ENCODE data around the gene RABGAP1L.
"Not testable (repeated sequence)": the region's sequence is repeated elsewhere in the genome, so short reads cannot be mapped to it uniquely, and the experiment has no call there.

Gene RABGAP1L

DNA sequence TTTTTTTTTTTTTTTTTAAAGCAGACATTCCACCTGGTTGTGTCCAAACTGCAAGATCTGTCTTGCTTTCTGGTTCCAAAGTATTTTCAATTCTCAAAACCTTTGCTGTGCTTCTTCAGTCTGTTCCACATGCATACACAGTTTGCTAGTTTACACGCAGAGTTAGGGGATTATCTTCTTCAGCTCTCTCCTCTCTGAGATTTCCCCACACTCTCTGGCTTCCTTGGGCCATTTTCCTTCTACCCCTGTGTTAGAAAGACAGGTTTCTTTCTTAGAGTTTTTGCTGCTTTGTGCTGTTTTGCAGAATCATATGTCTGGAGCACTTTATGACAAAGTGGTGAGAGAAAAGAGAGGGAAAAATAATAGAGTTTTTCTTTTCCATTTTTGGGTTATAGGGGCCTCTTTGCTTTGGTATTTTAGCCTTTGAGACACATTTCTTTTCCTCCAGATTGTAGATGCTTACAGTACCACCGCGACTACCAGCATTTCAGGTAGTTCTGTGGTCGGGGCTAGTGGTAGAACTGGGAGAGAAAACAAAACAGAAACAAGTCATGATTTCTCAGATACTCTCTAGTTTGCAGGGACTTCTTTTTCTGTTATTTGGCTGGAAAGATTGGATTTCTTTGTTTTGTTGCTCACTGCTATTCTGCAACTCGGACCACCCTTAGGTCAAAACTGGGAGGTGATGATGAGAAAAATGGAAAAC lies 66.3 kb downstream of the RABGAP1L start:
- Histone ChIP-seq H3K27me3 (ENCODE audit: control insufficient read depth in 3 of 3, insufficient read depth in 3 of 3, low read depth in 1 of 3, low read length in 3 of 3) (no peaks in the 10 kb centered on the region), H3K14ac (ENCODE audit: low read length) (no peak overlapping the region), H2AFZ (ENCODE audit: low read length) (no peak overlapping the region), H4K91ac (ENCODE audit: low read depth, low read length, poor library complexity) (no peak overlapping the region), H3K9me3 (replicated peaks in 1 of 2; ENCODE audit: control insufficient read depth in 2 of 2, insufficient read depth in 1 of 2, low read depth in 1 of 2, low read length in 2 of 2) (peaks cover 0 to 15% of the 10 kb centered on the region in 2 donors), H4K8ac (ENCODE audit: low read depth, low read length) (no peak overlapping the region), H3K18ac (ENCODE audit: low read length) (no peak overlapping the region), H3K4me1 (ENCODE audit: control insufficient read depth in 2 of 2, insufficient read depth in 1 of 2, low read depth in 1 of 2, low read length in 2 of 2) (no peaks in the 10 kb centered on the region), H3K4me3 (ENCODE audit: low read length in 2 of 2) (no peak overlapping the region), H2BK15ac (ENCODE audit: low read length) (no peak overlapping the region), H2BK12ac (ENCODE audit: low read length) (no peak overlapping the region), H3K23ac (ENCODE audit: low read depth, low read length, poor library complexity) (no peak overlapping the region), H2BK120ac (ENCODE audit: low read depth, low read length) (no peak overlapping the region), H3K9ac (ENCODE audit: low read depth, low read length, poor library complexity) (no peak overlapping the region), H3K27ac (replicated peaks; ENCODE audit: low read length) (no peak overlapping the region), H2BK5ac (ENCODE audit: low read length) (no peak overlapping the region), H3K36me3 (replicated peaks in 1 of 2; ENCODE audit: control insufficient read depth in 2 of 2, insufficient read depth in 2 of 2, low read length in 2 of 2) (no peaks in the 10 kb centered on the region), H3K4me2 (ENCODE audit: insufficient read depth, low read length, poor library complexity, severe bottlenecking) (no peak overlapping the region), H2AK5ac (ENCODE audit: low read depth, low read length) (no peak overlapping the region), H3K4ac (ENCODE audit: low read length) (no peak overlapping the region), H3K79me1 (ENCODE audit: low read depth, low read length) (no peaks in the 10 kb centered on the region)
- DNase-seq (ENCODE audit: low spot score): no peak
- no CpG with 5 or more reads among the region's 5 CpGs for WGBS, 2 donors (ENCODE audit: extremely low coverage in 2 of 2, insufficient read length in 2 of 2, insufficient replicate concordance in 1 of 2)

DNA sequence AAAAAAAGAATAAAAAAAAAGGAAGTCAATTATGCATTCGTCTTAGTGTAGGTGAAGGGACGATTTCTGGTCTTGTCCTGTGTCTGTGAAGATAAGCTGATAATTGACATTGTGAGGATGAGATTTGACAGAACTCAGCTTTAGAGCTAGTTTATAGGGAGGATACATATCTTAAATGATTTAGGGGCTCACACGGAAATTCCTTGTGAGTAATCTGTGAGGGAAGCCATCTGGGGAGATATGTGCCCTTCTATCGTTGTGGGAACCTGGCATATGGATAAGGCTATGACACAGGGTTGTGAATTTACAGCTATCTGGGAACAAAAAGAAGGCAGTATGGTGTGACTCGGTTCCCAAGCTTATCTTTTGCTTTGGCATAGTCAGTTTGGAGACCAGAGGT lies 71.1 kb downstream of the RABGAP1L start:
- H2BK120ac ChIP-seq (ENCODE audit: low read depth, low read length): no peak overlapping the region
- no peak overlapping the region for H3K4ac ChIP-seq (ENCODE audit: low read length)
- no peaks in the 10 kb centered on the region for H3K27me3 ChIP-seq (ENCODE audit: control insufficient read depth in 3 of 3, insufficient read depth in 3 of 3, low read depth in 1 of 3, low read length in 3 of 3)
- H3K23ac ChIP-seq (ENCODE audit: low read depth, low read length, poor library complexity): no peak overlapping the region
- no peak overlapping the region for H2AK5ac ChIP-seq (ENCODE audit: low read depth, low read length)
- no peak overlapping the region for H4K8ac ChIP-seq (ENCODE audit: low read depth, low read length)
- no peaks in the 10 kb centered on the region for H3K4me1 ChIP-seq (ENCODE audit: control insufficient read depth in 2 of 2, insufficient read depth in 1 of 2, low read depth in 1 of 2, low read length in 2 of 2)
- H3K36me3 ChIP-seq (replicated peaks in 1 of 2; ENCODE audit: control insufficient read depth in 2 of 2, insufficient read depth in 2 of 2, low read length in 2 of 2): no peaks in the 10 kb centered on the region
- H2BK12ac ChIP-seq (ENCODE audit: low read length): no peak overlapping the region
- no peaks in the 10 kb centered on the region for H3K79me1 ChIP-seq (ENCODE audit: low read depth, low read length)
- H2BK15ac ChIP-seq (ENCODE audit: low read length): no peak overlapping the region
- no peak overlapping the region for H3K18ac ChIP-seq (ENCODE audit: low read length)
- H3K4me3 ChIP-seq (ENCODE audit: low read length in 2 of 2): no peak overlapping the region
- H3K27ac ChIP-seq (replicated peaks; ENCODE audit: low read length): no peak overlapping the region
- no peak overlapping the region for H2AFZ ChIP-seq (ENCODE audit: low read length)
- no CpG with 5 or more reads among the region's 5 CpGs for whole genome bisulfite sequencing, 2 donors (ENCODE audit: extremely low coverage in 2 of 2, insufficient read length in 2 of 2, insufficient replicate concordance in 1 of 2)
- H4K91ac ChIP-seq (ENCODE audit: low read depth, low read length, poor library complexity): no peak overlapping the region
- H2BK5ac ChIP-seq (ENCODE audit: low read length): no peak overlapping the region
- H3K9me3 ChIP-seq (replicated peaks in 1 of 2; ENCODE audit: control insufficient read depth in 2 of 2, insufficient read depth in 1 of 2, low read depth in 1 of 2, low read length in 2 of 2): no peaks in the 10 kb centered on the region
- H3K14ac ChIP-seq (ENCODE audit: low read length): no peak overlapping the region
- H3K9ac ChIP-seq (ENCODE audit: low read depth, low read length, poor library complexity): no peak overlapping the region
- no peak for DNase-seq (ENCODE audit: low spot score)
- no peak overlapping the region for H3K4me2 ChIP-seq (ENCODE audit: insufficient read depth, low read length, poor library complexity, severe bottlenecking)

DNA sequence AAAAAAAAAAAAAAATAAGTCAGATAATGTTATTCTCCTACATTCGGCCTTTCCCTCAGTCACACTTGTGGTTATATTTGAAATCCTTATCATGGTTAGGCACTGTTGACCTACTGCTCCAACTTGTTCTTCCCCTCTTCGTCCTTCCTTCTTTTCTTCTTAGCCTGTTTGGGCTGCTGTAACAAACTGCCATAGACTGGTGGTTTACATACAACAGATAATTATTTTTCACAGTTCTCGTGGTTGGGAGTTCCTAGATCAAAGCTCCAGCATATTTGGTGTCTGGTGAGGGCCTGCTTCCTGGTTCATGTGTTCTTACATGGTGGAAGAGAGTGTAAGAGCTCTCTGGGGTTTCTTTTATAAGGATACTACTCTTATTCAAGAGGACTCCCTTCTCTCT lies 73.4 kb downstream of the RABGAP1L start:
- no peak overlapping the region for H3K27ac ChIP-seq (replicated peaks; ENCODE audit: low read length)
- H3K9me3 ChIP-seq (replicated peaks in 1 of 2; ENCODE audit: control insufficient read depth in 2 of 2, insufficient read depth in 1 of 2, low read depth in 1 of 2, low read length in 2 of 2): no peaks in the 10 kb centered on the region
- no peak for DNase-seq (ENCODE audit: low spot score)
- WGBS, 2 donors (ENCODE audit: extremely low coverage in 2 of 2, insufficient read length in 2 of 2, insufficient replicate concordance in 1 of 2): no CpG with 5 or more reads among the region's 3 CpGs
- no peak overlapping the region for H2BK15ac ChIP-seq (ENCODE audit: low read length)
- H2AFZ ChIP-seq (ENCODE audit: low read length): no peak overlapping the region
- no peak overlapping the region for H2BK12ac ChIP-seq (ENCODE audit: low read length)
- H4K8ac ChIP-seq (ENCODE audit: low read depth, low read length): no peak overlapping the region
- H3K4me2 ChIP-seq (ENCODE audit: insufficient read depth, low read length, poor library complexity, severe bottlenecking): no peak overlapping the region
- no peak overlapping the region for H3K23ac ChIP-seq (ENCODE audit: low read depth, low read length, poor library complexity)
- H3K27me3 ChIP-seq (ENCODE audit: control insufficient read depth in 3 of 3, insufficient read depth in 3 of 3, low read depth in 1 of 3, low read length in 3 of 3): no peaks in the 10 kb centered on the region
- no peak overlapping the region for H2AK5ac ChIP-seq (ENCODE audit: low read depth, low read length)
- H3K79me1 ChIP-seq (ENCODE audit: low read depth, low read length): no peaks in the 10 kb centered on the region
- H3K14ac ChIP-seq (ENCODE audit: low read length): no peak overlapping the region
- no peak overlapping the region for H2BK120ac ChIP-seq (ENCODE audit: low read depth, low read length)
- no peak overlapping the region for H2BK5ac ChIP-seq (ENCODE audit: low read length)
- no peak overlapping the region for H3K4ac ChIP-seq (ENCODE audit: low read length)
- no peaks in the 10 kb centered on the region for H3K4me1 ChIP-seq (ENCODE audit: control insufficient read depth in 2 of 2, insufficient read depth in 1 of 2, low read depth in 1 of 2, low read length in 2 of 2)
- H3K9ac ChIP-seq (ENCODE audit: low read depth, low read length, poor library complexity): no peak overlapping the region
- no peak overlapping the region for H3K4me3 ChIP-seq (ENCODE audit: low read length in 2 of 2)
- no peaks in the 10 kb centered on the region for H3K36me3 ChIP-seq (replicated peaks in 1 of 2; ENCODE audit: control insufficient read depth in 2 of 2, insufficient read depth in 2 of 2, low read length in 2 of 2)
- no peak overlapping the region for H3K18ac ChIP-seq (ENCODE audit: low read length)
- H4K91ac ChIP-seq (ENCODE audit: low read depth, low read length, poor library complexity): no peak overlapping the region

DNA sequence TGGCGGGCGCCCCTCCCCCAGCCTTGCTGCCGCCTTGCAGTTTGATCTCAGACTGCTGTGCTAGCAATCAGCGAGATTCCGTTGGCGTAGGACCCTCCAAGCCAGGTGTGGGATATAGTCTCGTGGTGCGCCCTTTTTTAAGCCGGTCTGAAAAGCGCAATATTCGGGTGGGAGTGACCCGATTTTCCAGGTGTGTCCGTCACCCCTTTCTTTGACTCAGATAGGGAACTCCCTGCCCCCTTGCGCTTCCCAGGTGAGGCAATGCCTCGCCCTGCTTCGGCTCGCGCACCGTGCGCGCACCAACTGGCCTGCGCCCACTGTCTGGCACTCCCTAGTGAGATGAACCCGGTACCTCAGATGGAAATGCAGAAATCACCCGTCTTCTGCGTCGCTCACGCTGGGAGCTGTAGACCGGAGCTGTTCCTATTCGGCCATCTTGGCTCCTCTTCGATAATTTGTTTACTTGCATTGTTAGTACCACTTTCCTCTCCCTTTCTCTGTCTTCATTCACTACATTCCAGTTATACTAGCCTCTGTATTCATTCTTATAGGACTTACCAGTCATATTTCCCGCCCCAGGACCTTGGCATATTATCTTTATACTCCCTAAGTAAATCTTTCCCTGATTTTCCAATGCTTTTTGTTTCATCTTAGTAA lies 79.7 kb downstream of the RABGAP1L start:
- not testable (repeated sequence) for H4K91ac ChIP-seq (ENCODE audit: low read depth, low read length, poor library complexity); DNase-seq (ENCODE audit: low spot score); H3K14ac ChIP-seq (ENCODE audit: low read length); H2BK12ac ChIP-seq (ENCODE audit: low read length); H4K8ac ChIP-seq (ENCODE audit: low read depth, low read length); H3K4ac ChIP-seq (ENCODE audit: low read length); H3K4me3 ChIP-seq (ENCODE audit: low read length in 2 of 2); H3K27ac ChIP-seq (replicated peaks; ENCODE audit: low read length); H3K79me1 ChIP-seq (ENCODE audit: low read depth, low read length); H3K4me1 ChIP-seq (ENCODE audit: control insufficient read depth in 2 of 2, insufficient read depth in 1 of 2, low read depth in 1 of 2, low read length in 2 of 2); H3K9me3 ChIP-seq (replicated peaks in 1 of 2; ENCODE audit: control insufficient read depth in 2 of 2, insufficient read depth in 1 of 2, low read depth in 1 of 2, low read length in 2 of 2); H2BK15ac ChIP-seq (ENCODE audit: low read length); H3K18ac ChIP-seq (ENCODE audit: low read length); H3K36me3 ChIP-seq (replicated peaks in 1 of 2; ENCODE audit: control insufficient read depth in 2 of 2, insufficient read depth in 2 of 2, low read length in 2 of 2); H3K9ac ChIP-seq (ENCODE audit: low read depth, low read length, poor library complexity); H2BK5ac ChIP-seq (ENCODE audit: low read length); H2BK120ac ChIP-seq (ENCODE audit: low read depth, low read length); H2AK5ac ChIP-seq (ENCODE audit: low read depth, low read length); H3K23ac ChIP-seq (ENCODE audit: low read depth, low read length, poor library complexity); H3K27me3 ChIP-seq (ENCODE audit: control insufficient read depth in 3 of 3, insufficient read depth in 3 of 3, low read depth in 1 of 3, low read length in 3 of 3)
- no CpG with 5 or more reads among the region's 31 CpGs for WGBS, 2 donors (ENCODE audit: extremely low coverage in 2 of 2, insufficient read length in 2 of 2, insufficient replicate concordance in 1 of 2)
- peak overlapping the region; percentile 7 for H2AFZ ChIP-seq (ENCODE audit: low read length)
- peak overlapping the region; percentile 11 for H3K4me2 ChIP-seq (ENCODE audit: insufficient read depth, low read length, poor library complexity, severe bottlenecking)

All from neuronal stem cell (in vitro differentiated cells).